ENCODE data around the gene USP3. TPM values are rescaled to one million over a fixed set of nuclear protein-coding genes. Genes with fewer than 3 reads are reported as not detected.

The USP3 gene
- total and polyA plus RNA-seq, 2 of the 4 experiments (the other 2 are of a cell fraction): 17.3 to 52.3 TPM

DNA sequence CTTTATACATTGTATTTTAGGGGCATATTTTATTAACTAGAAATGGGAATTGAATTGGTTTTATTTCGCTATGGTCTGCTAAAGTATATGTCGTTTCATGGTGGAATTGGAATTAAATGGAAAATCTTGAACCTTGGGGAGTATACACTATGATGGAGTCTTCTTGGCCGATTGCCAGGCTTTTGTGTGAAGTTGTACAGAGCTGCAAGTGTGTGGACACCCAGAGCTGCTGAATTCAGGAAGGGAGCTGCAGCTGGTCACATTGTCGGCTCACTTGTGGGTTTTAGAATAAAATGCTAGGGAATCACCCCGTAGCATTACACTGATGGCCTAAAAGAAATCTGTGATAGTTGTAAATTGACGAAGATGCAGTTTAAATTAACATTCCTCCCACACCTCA is 35.1 kb downstream of the USP3 start:
- H2BK20ac ChIP-seq (ENCODE audit: low read depth, low read length): no peak overlapping the region
- H4K20me1 ChIP-seq (ENCODE audit: insufficient read depth, low read length): 0 out of 2 replicates have a peak, but pooled peaks cover 8% of the 10 kb centered on the region
- H3K4me2 ChIP-seq (ENCODE audit: low read depth, low read length): no peak overlapping the region
- no peak overlapping the region for H2AFZ ChIP-seq (replicated peaks; ENCODE audit: low read length, poor library complexity)
- no peak overlapping the region for H3K14ac ChIP-seq (replicated peaks; ENCODE audit: low read depth, low read length)
- ChIA-PET CTCF (no interaction called here), POLR2A (ENCODE audit: unreplicated experiment) (no interaction called here)
- peaks cover 21 to 36% of the 10 kb centered on the region in 2 experiments for H3K79me1 ChIP-seq (ENCODE audit: low read depth in 1 of 2, low read length in 2 of 2)
- H3K18ac ChIP-seq (ENCODE audit: low read depth, low read length): no peak overlapping the region
- H2AK5ac ChIP-seq (ENCODE audit: low read depth, low read length): no peak overlapping the region
- H3K9ac ChIP-seq (ENCODE audit: low read depth, low read length): no peak overlapping the region
- H3K4ac ChIP-seq (ENCODE audit: low read depth, low read length): no peak overlapping the region
- intact Hi-C loops (cut with micrococcal nuclease): no loop called here
- dilution Hi-C loops (cut with HindIII; ENCODE audit: low sequenced_read_pairs, unreplicated experiment): no loop called here
- no peak overlapping the region for H3K4me3 ChIP-seq (ENCODE audit: insufficient read depth, low read depth, low read length)
- H3K27me3 ChIP-seq (ENCODE audit: control insufficient read depth, insufficient read depth, low read length): no peaks in the 10 kb centered on the region
- peaks cover 8% of the 10 kb centered on the region for H3K9me1 ChIP-seq (ENCODE audit: insufficient read depth, low read length)
- no peak overlapping the region for H4K91ac ChIP-seq (ENCODE audit: insufficient read depth, low read depth, low read length)
- DNase-seq (no peak), ATAC-seq (ENCODE audit: low read depth) (no peak)
- no peak overlapping the region for H4K8ac ChIP-seq (ENCODE audit: low read depth in 2 of 2, low read length in 2 of 2)
- no peak overlapping the region for H2BK120ac ChIP-seq (ENCODE audit: low read depth, low read length)
- H3K56ac ChIP-seq (ENCODE audit: extremely low read depth, insufficient read depth, low read length): no peak overlapping the region
- no peak overlapping the region for H2BK15ac ChIP-seq (ENCODE audit: low read depth, low read length)
- no CpG with 5 or more reads among the region's 6 CpGs for WGBS, 2 experiments (ENCODE audit: extremely low coverage in 2 of 2, insufficient read length in 1 of 2)
- in situ Hi-C loops (cut with MboI; ENCODE audit: low sequenced_read_pairs): no loop called here
- H3K36me3 ChIP-seq (ENCODE audit: control insufficient read depth, insufficient read depth, low read length): peaks cover 2% of the 10 kb centered on the region
- H3K9me3 ChIP-seq (ENCODE audit: control insufficient read depth, insufficient read depth, low read length): no peaks in the 10 kb centered on the region
- no peak overlapping the region for H2BK5ac ChIP-seq (ENCODE audit: low read depth, low read length, poor library complexity, severe bottlenecking)
- no peak overlapping the region for H4K5ac ChIP-seq (ENCODE audit: low read depth, low read length)
- peaks cover 4% of the 10 kb centered on the region for H3K4me1 ChIP-seq (ENCODE audit: control insufficient read depth, insufficient read depth, low read length)
- H2AK9ac ChIP-seq (replicated peaks; ENCODE audit: low read depth, low read length, poor library complexity): no peak overlapping the region
- no peak overlapping the region for H3K23ac ChIP-seq (ENCODE audit: low read depth, low read length)
- no TSS peak for BruUV-seq (replicated peaks)
- H3K27ac ChIP-seq (ENCODE audit: insufficient read depth, low read length): no peak overlapping the region
- no peak for TF ChIP-seq RAD21 (IDR thresholded peaks at IDR 0.05; ENCODE audit: low read length)
- TF ChIP-seq CEBPB (IDR thresholded peaks at IDR 0.05; ENCODE audit: low read depth, low read length): no peak
- no peak for TF ChIP-seq RFX5 (IDR thresholded peaks at IDR 0.05; ENCODE audit: low read depth, low read length)
- TF ChIP-seq USF2 (IDR thresholded peaks at IDR 0.05; ENCODE audit: low read depth, low read length): no peak
- TF ChIP-seq, protein P1, sequence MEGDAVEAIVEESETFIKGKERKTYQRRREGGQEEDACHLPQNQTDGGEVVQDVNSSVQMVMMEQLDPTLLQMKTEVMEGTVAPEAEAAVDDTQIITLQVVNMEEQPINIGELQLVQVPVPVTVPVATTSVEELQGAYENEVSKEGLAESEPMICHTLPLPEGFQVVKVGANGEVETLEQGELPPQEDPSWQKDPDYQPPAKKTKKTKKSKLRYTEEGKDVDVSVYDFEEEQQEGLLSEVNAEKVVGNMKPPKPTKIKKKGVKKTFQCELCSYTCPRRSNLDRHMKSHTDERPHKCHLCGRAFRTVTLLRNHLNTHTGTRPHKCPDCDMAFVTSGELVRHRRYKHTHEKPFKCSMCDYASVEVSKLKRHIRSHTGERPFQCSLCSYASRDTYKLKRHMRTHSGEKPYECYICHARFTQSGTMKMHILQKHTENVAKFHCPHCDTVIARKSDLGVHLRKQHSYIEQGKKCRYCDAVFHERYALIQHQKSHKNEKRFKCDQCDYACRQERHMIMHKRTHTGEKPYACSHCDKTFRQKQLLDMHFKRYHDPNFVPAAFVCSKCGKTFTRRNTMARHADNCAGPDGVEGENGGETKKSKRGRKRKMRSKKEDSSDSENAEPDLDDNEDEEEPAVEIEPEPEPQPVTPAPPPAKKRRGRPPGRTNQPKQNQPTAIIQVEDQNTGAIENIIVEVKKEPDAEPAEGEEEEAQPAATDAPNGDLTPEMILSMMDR (conservative IDR thresholded peaks at IDR 0.05; ENCODE audit: low read depth, low read length): no peak
- no peak for TF ChIP-seq RCOR1 (IDR thresholded peaks at IDR 0.05; ENCODE audit: insufficient replicate concordance, low read length)
- no peak for TF ChIP-seq ELK1 (IDR thresholded peaks at IDR 0.05; ENCODE audit: borderline replicate concordance, low read depth, low read length)
- no peak for TF ChIP-seq MAFK (IDR thresholded peaks at IDR 0.05; ENCODE audit: low read depth, low read length)
- TF ChIP-seq MXI1 (IDR thresholded peaks at IDR 0.05; ENCODE audit: borderline replicate concordance, low read depth, low read length): no peak
- TF ChIP-seq CHD1 (IDR thresholded peaks at IDR 0.05; ENCODE audit: low read depth, low read length): no peak
- no peak for TF ChIP-seq BHLHE40 (IDR thresholded peaks at IDR 0.05; ENCODE audit: low read depth, low read length)
- TF ChIP-seq NFE2L2 (IDR thresholded peaks at IDR 0.05; ENCODE audit: low read depth, low read length): no peak
